ENCODE data around the gene PRKD2. TPM values are rescaled to one million over a fixed set of nuclear protein-coding genes. Genes with fewer than 3 reads are reported as not detected.

The PRKD2 gene
- polyA plus RNA-seq, 3 donors, result 6.5 to 46.9 (median 8.1) TPM

DNA sequence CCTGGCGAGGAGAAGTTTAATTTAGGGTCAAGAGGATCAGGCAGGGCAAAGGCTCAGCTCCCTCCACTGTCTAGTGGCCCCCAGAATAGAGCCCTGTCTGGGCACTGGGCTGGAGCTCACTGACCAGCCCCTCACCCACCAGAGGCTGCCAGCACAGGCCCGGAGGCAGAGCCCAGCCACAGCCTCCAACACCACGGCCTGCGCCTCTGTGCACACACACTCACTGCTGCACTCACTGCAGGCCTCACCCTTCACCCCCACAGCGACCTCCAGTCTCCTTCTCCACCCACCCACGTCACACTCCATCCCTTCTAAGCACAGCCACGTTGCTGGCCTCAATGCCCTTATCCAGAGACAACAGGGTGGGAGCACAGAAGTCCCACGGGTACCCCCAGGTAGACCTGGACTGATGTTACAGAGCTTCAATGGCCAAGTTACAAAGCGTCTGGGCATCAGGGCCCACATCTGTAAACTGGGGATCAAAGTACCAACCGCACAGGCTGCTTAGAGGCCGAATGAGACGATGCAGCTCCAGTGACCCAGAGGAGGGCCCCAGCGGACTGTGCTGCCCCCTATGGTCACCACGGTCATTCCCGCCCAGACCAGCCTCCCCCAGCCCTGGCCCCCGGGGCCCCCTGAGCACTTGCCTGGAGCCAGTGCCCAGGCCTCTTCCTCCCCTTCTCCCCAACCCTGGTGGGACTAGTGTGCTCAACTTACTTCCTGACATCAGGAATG lies 4.5 kb upstream of the PRKD2 start:
- Histone ChIP-seq H3K4me3 (replicated peaks in 1 of 3; ENCODE audit: low read depth in 2 of 3, low read length in 3 of 3) (no peak overlapping the region), H3K9me3 (replicated peaks in 1 of 2; ENCODE audit: control insufficient read depth in 1 of 2, insufficient read depth in 1 of 2, low read length in 2 of 2) (no peaks in the 10 kb centered on the region), H4K20me1 (ENCODE audit: insufficient read depth, low read length) (peaks cover 87% of the 10 kb centered on the region), H3K27me3 (ENCODE audit: control insufficient read depth in 2 of 2, insufficient read depth in 2 of 2, low read length in 2 of 2) (no peaks in the 10 kb centered on the region), H3K27ac (ENCODE audit: low read depth in 1 of 2, low read length in 2 of 2) (no peak overlapping the region), H3K36me3 (replicated peaks in 1 of 2; ENCODE audit: control insufficient read depth in 1 of 2, insufficient read depth in 2 of 2, low read length in 2 of 2) (peaks cover 68 to 69% of the 10 kb centered on the region in 2 donors), H3K9ac (ENCODE audit: insufficient read depth, low read length, poor library complexity, severe bottlenecking) (no peak overlapping the region), H3K4me1 (ENCODE audit: control insufficient read depth in 1 of 2, insufficient read depth in 2 of 2, low read length in 2 of 2) (peaks cover 31 to 39% of the 10 kb centered on the region in 2 donors), H3K79me2 (ENCODE audit: insufficient read depth, low read length) (peaks cover 7% of the 10 kb centered on the region), H2AFZ (ENCODE audit: insufficient read depth, low read depth, low read length, poor library complexity, severe bottlenecking) (no peak overlapping the region), H3K4me2 (replicated peaks; ENCODE audit: extremely low read depth, low read length, poor library complexity, severe bottlenecking) (no peak overlapping the region)
- 94% methylated on average over 15 of the region's 16 CpGs for WGBS (ENCODE audit: insufficient coverage)
- Mint-ChIP-seq H3K36me3 (peaks cover 55 to 70% of the 10 kb centered on the region in 2 donors), H3K4me3 (no peak overlapping the region), H3K9me3 (peaks cover 0 to under 1% (median 0%) of the 10 kb centered on the region in 7 donors), H3K4me1 (peaks cover 37% of the 10 kb centered on the region), H3K27ac (peak overlapping the region in 1 of 7 donors; percentile 53), H3K27me3 (ENCODE audit: low read depth in 3 of 3) (peaks cover 2 to 4% (median 2%) of the 10 kb centered on the region in 3 donors)
- TF ChIP-seq, protein P1, sequence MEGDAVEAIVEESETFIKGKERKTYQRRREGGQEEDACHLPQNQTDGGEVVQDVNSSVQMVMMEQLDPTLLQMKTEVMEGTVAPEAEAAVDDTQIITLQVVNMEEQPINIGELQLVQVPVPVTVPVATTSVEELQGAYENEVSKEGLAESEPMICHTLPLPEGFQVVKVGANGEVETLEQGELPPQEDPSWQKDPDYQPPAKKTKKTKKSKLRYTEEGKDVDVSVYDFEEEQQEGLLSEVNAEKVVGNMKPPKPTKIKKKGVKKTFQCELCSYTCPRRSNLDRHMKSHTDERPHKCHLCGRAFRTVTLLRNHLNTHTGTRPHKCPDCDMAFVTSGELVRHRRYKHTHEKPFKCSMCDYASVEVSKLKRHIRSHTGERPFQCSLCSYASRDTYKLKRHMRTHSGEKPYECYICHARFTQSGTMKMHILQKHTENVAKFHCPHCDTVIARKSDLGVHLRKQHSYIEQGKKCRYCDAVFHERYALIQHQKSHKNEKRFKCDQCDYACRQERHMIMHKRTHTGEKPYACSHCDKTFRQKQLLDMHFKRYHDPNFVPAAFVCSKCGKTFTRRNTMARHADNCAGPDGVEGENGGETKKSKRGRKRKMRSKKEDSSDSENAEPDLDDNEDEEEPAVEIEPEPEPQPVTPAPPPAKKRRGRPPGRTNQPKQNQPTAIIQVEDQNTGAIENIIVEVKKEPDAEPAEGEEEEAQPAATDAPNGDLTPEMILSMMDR (IDR thresholded peaks at IDR 0.05), result no peak
- intact Hi-C loops (cut with micrococcal nuclease), result no loop called here
- no peak for DNase-seq

DNA sequence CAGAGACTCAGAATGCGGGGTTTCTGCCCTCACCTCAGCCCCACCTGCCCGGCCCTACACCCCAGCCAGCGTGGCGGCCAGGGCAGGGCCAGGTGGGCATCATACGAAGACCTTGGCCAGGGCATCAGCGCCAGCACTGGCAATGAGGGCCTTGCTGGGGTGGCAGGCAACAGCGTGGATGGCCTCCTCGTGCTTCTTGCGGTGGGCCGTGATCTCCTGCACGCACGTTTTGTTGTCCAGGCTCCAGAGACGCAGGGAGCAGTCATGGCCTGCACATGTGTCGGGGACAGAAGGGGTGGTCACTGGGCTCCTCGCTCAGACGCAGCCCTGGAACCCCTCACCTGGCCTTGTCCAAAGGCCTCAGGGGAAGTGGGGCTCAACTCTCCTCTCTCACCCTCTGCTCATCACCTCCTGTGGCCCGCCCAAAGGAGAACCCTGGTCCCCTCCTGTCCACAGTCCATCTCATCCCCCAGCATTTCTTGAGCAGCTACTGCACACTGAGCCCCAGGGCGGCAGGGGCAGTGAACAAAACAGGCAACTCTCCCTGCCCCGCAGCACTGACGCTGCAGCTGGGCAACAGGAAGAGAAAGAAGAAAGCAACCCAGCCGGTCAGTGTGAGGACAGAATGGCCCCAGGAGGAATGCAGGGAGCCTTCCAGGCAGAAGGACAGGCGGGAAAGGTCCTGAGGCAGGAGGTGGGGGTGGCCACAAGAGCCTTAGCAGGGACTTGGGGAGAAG lies 3.8 kb upstream of the PRKD2 start:
- Histone ChIP-seq H3K9ac (ENCODE audit: insufficient read depth, low read length, poor library complexity, severe bottlenecking) (no peak overlapping the region), H3K4me3 (replicated peaks in 1 of 3; ENCODE audit: low read depth in 2 of 3, low read length in 3 of 3) (no peak overlapping the region), H3K27me3 (ENCODE audit: control insufficient read depth in 2 of 2, insufficient read depth in 2 of 2, low read length in 2 of 2) (peaks cover 0 to 4% of the 10 kb centered on the region in 2 donors), H2AFZ (ENCODE audit: insufficient read depth, low read depth, low read length, poor library complexity, severe bottlenecking) (no peak overlapping the region), H3K36me3 (replicated peaks in 1 of 2; ENCODE audit: control insufficient read depth in 1 of 2, insufficient read depth in 2 of 2, low read length in 2 of 2) (peaks cover 60 to 61% of the 10 kb centered on the region in 2 donors), H3K4me1 (ENCODE audit: control insufficient read depth in 1 of 2, insufficient read depth in 2 of 2, low read length in 2 of 2) (peaks cover 39 to 47% of the 10 kb centered on the region in 2 donors), H4K20me1 (ENCODE audit: insufficient read depth, low read length) (peaks cover 83% of the 10 kb centered on the region), H3K79me2 (ENCODE audit: insufficient read depth, low read length) (peaks cover 10% of the 10 kb centered on the region), H3K4me2 (replicated peaks; ENCODE audit: extremely low read depth, low read length, poor library complexity, severe bottlenecking) (no peak overlapping the region), H3K9me3 (replicated peaks in 1 of 2; ENCODE audit: control insufficient read depth in 1 of 2, insufficient read depth in 1 of 2, low read length in 2 of 2) (no peaks in the 10 kb centered on the region), H3K27ac (ENCODE audit: low read depth in 1 of 2, low read length in 2 of 2) (no peak overlapping the region)
- DNase-seq, result no peak
- TF ChIP-seq, protein P1 (IDR thresholded peaks at IDR 0.05), result no peak
- 94% methylated on average over 22 of the region's 22 CpGs for WGBS (ENCODE audit: insufficient coverage)
- H3K36me3 Mint-ChIP-seq, result peaks cover 48 to 67% of the 10 kb centered on the region in 2 donors
- peaks cover 44% of the 10 kb centered on the region for H3K4me1 Mint-ChIP-seq
- intact Hi-C loops (cut with micrococcal nuclease), result no loop called here
- peaks cover 0 to 3% (median 0%) of the 10 kb centered on the region in 7 donors for H3K9me3 Mint-ChIP-seq
- no peak overlapping the region for H3K27ac Mint-ChIP-seq
- peaks cover 4 to 9% (median 6%) of the 10 kb centered on the region in 3 donors for H3K27me3 Mint-ChIP-seq (ENCODE audit: low read depth in 3 of 3)
- peak overlapping the region in 1 of 2 donors; percentile 24 for H3K4me3 Mint-ChIP-seq
